ENCODE data around the gene VEGFC.
A peak's percentile ranks its signal among the peaks of the same experiment; 100 is the strongest.

Gene VEGFC

DNA sequence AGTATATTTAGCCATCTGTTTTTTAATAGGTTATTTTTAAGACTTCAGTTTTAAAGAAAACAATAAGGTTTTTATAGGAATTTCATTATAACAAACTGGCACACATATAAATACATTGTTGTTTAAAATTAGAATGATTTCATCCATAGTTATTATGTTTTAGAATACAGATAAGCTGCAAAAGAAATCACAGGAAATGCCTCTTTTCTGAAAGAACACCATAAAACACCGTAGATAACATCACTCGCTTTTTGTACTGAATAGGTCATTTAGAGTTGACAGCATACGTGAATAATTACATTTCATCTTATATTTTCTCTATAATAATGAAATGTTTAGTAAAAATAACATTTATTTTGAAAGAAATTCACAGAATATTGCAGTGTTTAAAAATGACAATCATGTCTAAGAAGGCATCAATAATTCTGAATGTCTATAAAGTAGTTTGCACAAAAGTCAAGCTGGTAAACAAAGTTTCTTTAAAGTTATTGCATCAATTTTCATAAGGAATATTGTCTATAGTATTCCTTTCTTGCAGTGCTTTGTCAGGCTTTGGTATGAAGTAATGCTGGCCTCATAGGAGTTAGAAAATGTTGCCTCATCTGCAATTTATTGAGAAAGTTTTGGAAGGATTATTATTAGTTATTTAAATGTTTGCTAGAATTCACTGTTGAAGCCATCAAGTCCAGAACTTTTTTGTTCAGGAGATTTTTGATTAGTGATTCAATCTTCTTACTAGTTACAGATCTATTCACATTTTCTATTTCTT is 17.9 kb upstream of the VEGFC start:
- Mint-ChIP-seq H3K4me3 (no peak overlapping the region), H3K27me3 (no peaks in the 10 kb centered on the region)

GRCh38 chr4:176806778-176807375 is 14.2 kb upstream of the VEGFC start:
- Mint-ChIP-seq H3K27ac (no peak overlapping the region), H3K27me3 (no peaks in the 10 kb centered on the region), H3K4me1 (ENCODE audit: low read depth) (no peaks in the 10 kb centered on the region), H3K36me3 (ENCODE audit: low read depth) (no peaks in the 10 kb centered on the region), H3K4me3 (no peak overlapping the region), H3K9me3 (peaks cover 22% of the 10 kb centered on the region)

More for the DNA sequence above, 17.9 kb upstream of the VEGFC start:
- H3K36me3 Mint-ChIP-seq (ENCODE audit: low read depth): no peaks in the 10 kb centered on the region
- peaks cover 25% of the 10 kb centered on the region for H3K9me3 Mint-ChIP-seq
- no peak overlapping the region for H3K27ac Mint-ChIP-seq
- no peaks in the 10 kb centered on the region for H3K4me1 Mint-ChIP-seq (ENCODE audit: low read depth)

- H3K4me1 Mint-ChIP-seq (ENCODE audit: low read depth): no peaks in the 10 kb centered on the region
- H3K9me3 Mint-ChIP-seq: peaks cover 22% of the 10 kb centered on the region
- no peak overlapping the region for H3K4me3 Mint-ChIP-seq
- H3K27ac Mint-ChIP-seq: no peak overlapping the region
- no peaks in the 10 kb centered on the region for H3K27me3 Mint-ChIP-seq
- H3K36me3 Mint-ChIP-seq (ENCODE audit: low read depth): no peaks in the 10 kb centered on the region
Measured at GRCh38 chr4:176805155-176805554, 12.4 kb upstream of the VEGFC start.

DNA sequence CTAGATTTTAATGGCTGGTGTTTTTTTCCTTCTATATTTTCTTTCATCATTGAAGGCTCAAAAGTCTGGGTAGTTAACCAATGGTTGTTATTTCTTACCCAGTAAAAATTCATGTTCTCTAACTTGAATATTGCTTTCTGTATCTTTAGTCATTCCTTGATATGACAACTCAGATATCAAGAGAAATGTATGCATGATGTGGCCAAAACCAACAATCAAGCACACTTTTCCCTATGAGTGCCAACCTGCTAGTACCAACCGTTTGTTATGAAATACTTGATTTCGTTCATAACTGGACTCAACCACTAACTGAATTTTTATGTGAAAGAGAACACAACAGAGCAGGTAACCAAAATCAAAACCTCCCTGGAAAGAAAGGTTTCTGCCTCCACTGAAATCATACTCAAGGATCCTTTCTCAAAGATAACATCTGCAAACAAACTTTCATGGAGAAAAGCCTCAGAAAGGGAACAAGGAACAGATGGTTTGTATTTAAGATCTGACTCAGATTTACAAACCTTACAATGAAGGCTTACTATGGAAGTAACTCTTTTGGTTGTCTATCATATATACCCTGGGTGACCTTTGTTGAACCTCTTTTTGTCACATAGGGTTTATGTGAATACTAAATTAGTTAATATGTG is 8.3 kb upstream of the VEGFC start:
- Mint-ChIP-seq H3K9me3 (peaks cover under 1% of the 10 kb centered on the region), H3K36me3 (ENCODE audit: low read depth) (no peaks in the 10 kb centered on the region), H3K4me1 (ENCODE audit: low read depth) (no peaks in the 10 kb centered on the region), H3K27me3 (no peaks in the 10 kb centered on the region), H3K4me3 (no peak overlapping the region), H3K27ac (no peak overlapping the region)

GRCh38 chr4:176799653-176800052 is 6.9 kb upstream of the VEGFC start:
- no peaks in the 10 kb centered on the region for H3K4me1 Mint-ChIP-seq (ENCODE audit: low read depth)
- no peak overlapping the region for H3K4me3 Mint-ChIP-seq
- no peak overlapping the region for H3K27ac Mint-ChIP-seq
- no peaks in the 10 kb centered on the region for H3K36me3 Mint-ChIP-seq (ENCODE audit: low read depth)
- H3K9me3 Mint-ChIP-seq: peaks cover 3% of the 10 kb centered on the region
- H3K27me3 Mint-ChIP-seq: peaks cover 12% of the 10 kb centered on the region

GRCh38 chr4:176798540-176798939 is 5.8 kb upstream of the VEGFC start:
- H3K27me3 Mint-ChIP-seq: peaks cover 23% of the 10 kb centered on the region
- no peak overlapping the region for H3K4me3 Mint-ChIP-seq
- peaks cover 3% of the 10 kb centered on the region for H3K9me3 Mint-ChIP-seq
- no peak overlapping the region for H3K27ac Mint-ChIP-seq
- H3K36me3 Mint-ChIP-seq (ENCODE audit: low read depth): no peaks in the 10 kb centered on the region
- H3K4me1 Mint-ChIP-seq (ENCODE audit: low read depth): no peaks in the 10 kb centered on the region

GRCh38 chr4:176795441-176795840 is 2.7 kb upstream of the VEGFC start:
- Mint-ChIP-seq H3K36me3 (ENCODE audit: low read depth) (no peaks in the 10 kb centered on the region), H3K27ac (no peak overlapping the region), H3K27me3 (peaks cover 44% of the 10 kb centered on the region), H3K4me1 (ENCODE audit: low read depth) (peaks cover 4% of the 10 kb centered on the region), H3K4me3 (no peak overlapping the region), H3K9me3 (peaks cover 3% of the 10 kb centered on the region)

DNA sequence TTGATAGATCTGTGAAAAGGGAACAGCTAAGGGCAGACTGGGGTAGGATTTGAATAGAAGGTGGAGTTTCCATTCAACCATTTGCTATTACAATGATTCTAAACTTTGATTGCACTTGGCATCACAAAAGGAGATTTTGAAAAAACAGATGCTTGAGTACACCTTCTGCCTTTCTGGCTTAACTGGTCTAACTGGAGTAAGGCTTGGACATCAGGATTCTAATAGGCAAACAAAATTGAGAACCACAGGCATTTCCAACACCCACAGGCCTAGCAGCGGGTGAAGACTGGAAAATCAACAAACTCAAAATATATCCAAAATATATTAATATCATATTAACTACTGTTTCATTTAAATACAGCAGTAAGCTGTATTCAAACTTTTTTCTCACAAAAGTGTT is 1.9 kb upstream of the VEGFC start:
- H3K27ac Mint-ChIP-seq: no peak overlapping the region
- H3K9me3 Mint-ChIP-seq: peaks cover 3% of the 10 kb centered on the region
- no peak overlapping the region for H3K4me3 Mint-ChIP-seq
- H3K4me1 Mint-ChIP-seq (ENCODE audit: low read depth): peaks cover 4% of the 10 kb centered on the region
- no peaks in the 10 kb centered on the region for H3K36me3 Mint-ChIP-seq (ENCODE audit: low read depth)
- peaks cover 52% of the 10 kb centered on the region for H3K27me3 Mint-ChIP-seq

DNA sequence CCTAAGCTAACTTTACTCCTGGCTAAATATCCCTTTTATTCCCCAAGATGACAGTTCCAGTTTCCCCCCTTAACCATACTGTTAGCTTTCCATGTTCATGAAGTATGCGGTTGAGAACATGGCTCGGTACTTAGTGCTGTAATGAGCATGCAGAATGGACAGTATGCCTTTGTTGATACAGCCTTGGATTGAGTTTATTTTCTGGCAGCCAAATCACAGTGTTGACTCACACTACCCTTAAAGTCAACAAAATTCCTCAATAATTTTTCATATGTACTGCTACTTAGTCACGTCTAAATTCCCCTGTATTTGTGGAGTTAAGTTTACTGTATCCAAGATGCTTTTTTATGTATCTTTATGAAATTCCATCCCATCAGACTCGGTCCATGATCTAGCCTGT is 1.4 kb upstream of the VEGFC start:
- H3K4me1 Mint-ChIP-seq (ENCODE audit: low read depth): peaks cover 4% of the 10 kb centered on the region
- H3K9me3 Mint-ChIP-seq: peaks cover 3% of the 10 kb centered on the region
- H3K36me3 Mint-ChIP-seq (ENCODE audit: low read depth): no peaks in the 10 kb centered on the region
- no peak overlapping the region for H3K4me3 Mint-ChIP-seq
- peaks cover 57% of the 10 kb centered on the region for H3K27me3 Mint-ChIP-seq
- H3K27ac Mint-ChIP-seq: no peak overlapping the region

DNA sequence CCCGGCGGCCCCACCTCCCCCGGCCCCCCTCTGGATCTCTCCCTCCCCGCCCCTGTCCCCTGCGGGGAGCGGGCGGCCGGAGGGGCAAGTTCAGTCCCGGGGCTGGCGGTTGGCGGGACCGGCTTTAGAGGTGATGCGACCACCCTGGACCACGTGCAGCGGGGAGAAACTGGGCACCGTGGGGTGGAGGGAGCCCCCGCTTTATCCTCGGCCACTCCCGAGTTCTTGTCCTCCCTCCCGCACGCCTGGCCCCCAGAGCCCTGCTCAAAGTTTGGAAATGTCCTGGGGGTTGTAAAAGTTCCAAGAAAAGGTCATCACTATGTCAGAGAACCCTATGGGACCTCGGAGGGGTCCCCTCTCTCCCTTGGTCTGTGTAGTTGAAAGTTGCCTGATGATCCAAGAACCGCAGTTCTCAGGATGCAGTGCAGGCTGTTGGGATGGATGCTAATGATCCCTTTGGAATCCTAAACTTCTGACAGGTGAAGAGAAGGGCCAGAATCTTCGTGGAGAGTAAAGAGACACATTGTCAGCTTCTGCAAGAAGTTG is 411 bp upstream of the VEGFC start:
- Mint-ChIP-seq H3K4me3 (peak overlapping the region; percentile 62), H3K36me3 (ENCODE audit: low read depth) (no peaks in the 10 kb centered on the region), H3K27me3 (peaks cover 58% of the 10 kb centered on the region), H3K9me3 (peaks cover 3% of the 10 kb centered on the region), H3K27ac (no peak overlapping the region), H3K4me1 (ENCODE audit: low read depth) (peaks cover 4% of the 10 kb centered on the region)

- Mint-ChIP-seq H3K27ac (no peak overlapping the region), H3K4me1 (ENCODE audit: low read depth) (peaks cover 4% of the 10 kb centered on the region), H3K4me3 (no peak overlapping the region), H3K36me3 (ENCODE audit: low read depth) (no peaks in the 10 kb centered on the region), H3K27me3 (peaks cover 64% of the 10 kb centered on the region), H3K9me3 (peaks cover 3% of the 10 kb centered on the region)
Measured at GRCh38 chr4:176791591-176792325, 964 bp downstream of the VEGFC start.

GRCh38 chr4:176790398-176790797 is 2.3 kb downstream of the VEGFC start:
- Mint-ChIP-seq H3K4me1 (ENCODE audit: low read depth) (peaks cover 4% of the 10 kb centered on the region), H3K27ac (no peak overlapping the region), H3K36me3 (ENCODE audit: low read depth) (no peaks in the 10 kb centered on the region), H3K4me3 (no peak overlapping the region), H3K9me3 (peaks cover 2% of the 10 kb centered on the region), H3K27me3 (peaks cover 64% of the 10 kb centered on the region)

- H3K9me3 Mint-ChIP-seq: no peaks in the 10 kb centered on the region
- H3K4me1 Mint-ChIP-seq (ENCODE audit: low read depth): peaks cover 4% of the 10 kb centered on the region
- H3K36me3 Mint-ChIP-seq (ENCODE audit: low read depth): no peaks in the 10 kb centered on the region
- H3K27ac Mint-ChIP-seq: no peak overlapping the region
- no peak overlapping the region for H3K4me3 Mint-ChIP-seq
- peaks cover 59% of the 10 kb centered on the region for H3K27me3 Mint-ChIP-seq
Measured at GRCh38 chr4:176789955-176790354, 2.8 kb downstream of the VEGFC start.

DNA sequence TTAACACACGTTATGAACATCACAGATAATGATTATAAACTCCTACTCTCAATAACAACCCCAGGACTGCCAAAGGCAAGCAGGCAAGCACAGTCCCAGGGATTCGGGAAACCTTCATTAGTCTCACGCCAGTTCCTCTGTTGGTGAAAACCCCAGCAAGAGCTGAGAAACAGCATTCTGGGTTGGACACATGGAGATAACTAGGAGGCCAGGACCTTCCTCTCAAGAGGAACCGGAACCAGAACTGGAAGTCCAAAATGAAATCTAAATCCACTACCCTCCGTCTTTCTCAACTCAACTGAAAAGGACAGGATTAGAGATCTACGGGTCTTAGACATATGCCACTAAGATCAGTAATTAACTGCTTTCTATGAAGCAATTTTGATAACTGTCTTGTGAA is 3.8 kb downstream of the VEGFC start:
- H3K4me1 Mint-ChIP-seq (ENCODE audit: low read depth): peaks cover 4% of the 10 kb centered on the region
- H3K27ac Mint-ChIP-seq: no peak overlapping the region
- peaks cover 51% of the 10 kb centered on the region for H3K27me3 Mint-ChIP-seq
- H3K36me3 Mint-ChIP-seq (ENCODE audit: low read depth): no peaks in the 10 kb centered on the region
- no peak overlapping the region for H3K4me3 Mint-ChIP-seq
- no peaks in the 10 kb centered on the region for H3K9me3 Mint-ChIP-seq

DNA sequence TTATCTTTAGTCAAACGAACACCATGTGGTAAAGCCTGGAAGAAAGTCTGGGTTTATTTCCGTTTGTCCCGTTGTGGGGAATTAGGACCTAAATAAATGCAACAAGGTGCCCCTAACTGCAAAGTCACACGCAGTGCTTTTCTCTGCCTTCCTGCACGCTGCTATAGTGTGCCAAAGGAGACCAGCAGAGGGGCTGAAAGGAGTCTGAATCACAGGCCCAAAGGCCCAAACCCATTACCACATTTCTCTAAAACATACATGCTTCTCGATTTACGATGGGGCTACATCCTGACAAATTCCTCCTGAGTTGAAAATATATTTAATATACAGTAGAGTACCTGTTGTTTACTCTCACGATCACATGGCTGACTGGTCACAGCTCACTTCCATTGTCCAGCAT is 4.5 kb downstream of the VEGFC start:
- H3K9me3 Mint-ChIP-seq: no peaks in the 10 kb centered on the region
- H3K4me3 Mint-ChIP-seq: no peak overlapping the region
- no peak overlapping the region for H3K27ac Mint-ChIP-seq
- no peaks in the 10 kb centered on the region for H3K36me3 Mint-ChIP-seq (ENCODE audit: low read depth)
- H3K4me1 Mint-ChIP-seq (ENCODE audit: low read depth): peaks cover 2% of the 10 kb centered on the region
- H3K27me3 Mint-ChIP-seq: peaks cover 44% of the 10 kb centered on the region
